CD4-positive, alpha-beta T cell (primary cell): Measurements from ENCODE around the gene SMARCC2. TPM values are rescaled to one million over a fixed set of nuclear protein-coding genes. Genes with fewer than 3 reads are reported as not detected.

Experiments
- ATAC-seq: fragments of 200-7000 bp; cut with Tn5 transposase; one replicate; pipeline ENCODE4 v1.10.0; 2022; ENCODE audit warnings: mild to moderate bottlenecking; ENCODE audit not compliant: poor library complexity
- CTCF ChIA-PET: fragments of 350-600 bp; sonication (Branson Sonifier 250); formaldehyde crosslinking; loops from one replicate; lab custom pipeline; 2021; ENCODE audit warnings: antibody characterized with exemption, inconsistent platforms; lab: Charles Lee
- POLR2A ChIA-PET: fragments of 350-600 bp; sonication (Branson Sonifier 250); formaldehyde crosslinking; loops from one replicate; lab custom pipeline; 2021; ENCODE audit warnings: antibody characterized with exemption, inconsistent platforms; lab: Charles Lee
- DNase-seq, 14 experiments: peaks; one replicate each; pipeline ENCODE4 v3.0.0-alpha.2; 2013 to 2020; ENCODE audit warnings: mixed read lengths in 2 of 14
- H3K27ac ChIP-seq, 2 donors: one replicate each; pipeline versions ENCODE4 v1.5.1 to v1.7.0; 2013; ENCODE audit warnings: low read length in 2 of 2, low read depth in 1 of 2, mild to moderate bottlenecking in 1 of 2
- H3K27me3 ChIP-seq, 2 experiments: 1 replicate in 1 of 2; 2 replicates in 1 of 2; pipeline versions ENCODE4 v1.6.1 to v1.7.0; 2013; ENCODE audit warnings: low read length in 2 of 2, control low read depth in 1 of 2, mild to moderate bottlenecking in 1 of 2, moderate library complexity in 1 of 2; ENCODE audit not compliant: insufficient read depth in 2 of 2, control insufficient read depth in 1 of 2
- H3K36me3 ChIP-seq: one replicate; pipeline ENCODE4 v1.6.1; 2013; ENCODE audit warnings: low read length, control low read depth; ENCODE audit not compliant: insufficient read depth
- H3K4me1 ChIP-seq: one replicate; pipeline ENCODE4 v1.6.1; 2013; ENCODE audit warnings: low read length, control low read depth; ENCODE audit not compliant: insufficient read depth
- H3K4me3 ChIP-seq: one replicate; pipeline ENCODE4 v1.5.1; 2013; ENCODE audit warnings: mild to moderate bottlenecking, low read length, moderate library complexity
- H3K9me3 ChIP-seq, 2 experiments: 1 replicate in 1 of 2; 2 replicates in 1 of 2; pipeline versions ENCODE4 v1.6.1 to v1.7.0; 2013; ENCODE audit warnings: low read length in 2 of 2, mild to moderate bottlenecking in 2 of 2, control low read depth in 1 of 2, moderate library complexity in 1 of 2; ENCODE audit not compliant: control insufficient read depth in 1 of 2, insufficient read depth in 1 of 2
- H3K27ac Mint-ChIP-seq: one replicate; pipeline ENCODE4 v1.8.0; 2020; ENCODE audit warnings: mixed read lengths
- H3K27me3 Mint-ChIP-seq: one replicate; pipeline ENCODE4 v1.8.0; 2021; ENCODE audit warnings: mixed read lengths
- H3K36me3 Mint-ChIP-seq: one replicate; pipeline ENCODE4 v1.8.0; 2021; ENCODE audit warnings: low read depth, mixed read lengths
- H3K4me1 Mint-ChIP-seq: one replicate; pipeline ENCODE4 v1.8.0; 2021; ENCODE audit warnings: low read depth, mixed read lengths
- H3K4me3 Mint-ChIP-seq: one replicate; pipeline ENCODE4 v1.8.0; 2020; ENCODE audit warnings: mild to moderate bottlenecking, mixed read lengths
- H3K9me3 Mint-ChIP-seq: one replicate; pipeline ENCODE4 v1.8.0; 2020; ENCODE audit warnings: mixed read lengths
- CTCF ChIP-seq: fragments of 200-600 bp; IDR thresholded peaks from one replicate; pipeline ENCODE4 v1.8.0; 2022; ENCODE audit warnings: antibody characterized with exemption, mild to moderate bottlenecking
- intact Hi-C, 2 experiments: fragments of 100-400 bp; cut with DNase I in 1 of 2; cut with micrococcal nuclease in 1 of 2; formaldehyde crosslinking; loops; one replicate each; pipeline versions ENCODE4 v1.15.1 to v1.9.0; 2023 to 2025; cut with DNase I, micrococcal nuclease
- total RNA-seq, 174 experiments: library from RNA in 2 of 174; stranded (reverse) in 2 of 174; gene quantifications; one replicate each; pipeline ENCODE4 v1.2.3 and lab custom pipeline; 2021 to 2026

The SMARCC2 gene
- total RNA-seq, 2 experiments from 2014 or later: 104 to 109 TPM

- intact Hi-C loops: no loop called here
- ChIA-PET CTCF (interaction anchor here (1.7 kb wide), 1 partner anchor 24 kb away, joined by 5 read pairs; the partner anchor contains the start of gene SMARCC2), POLR2A (interaction anchor here (0.8 to 1.1 kb wide), 4 partner anchors 10 to 38 kb away, joined by 3 to 5 read pairs (median 4); partner anchors contain the start of gene SMARCC2)
- ATAC-seq (no peak), DNase-seq (no peak)
- H3K9me3 Mint-ChIP-seq: no peaks in the 10 kb centered on the region
- peaks cover 85% of the 10 kb centered on the region for H3K36me3 Mint-ChIP-seq
- Histone ChIP-seq H3K9me3 (no peaks in the 10 kb centered on the region), H3K4me3 (no peak overlapping the region), H3K27ac (no peak overlapping the region), H3K27me3 (no peaks in the 10 kb centered on the region), H3K4me1 (peaks cover 21% of the 10 kb centered on the region), H3K36me3 (peaks cover 96% of the 10 kb centered on the region)
- H3K27ac Mint-ChIP-seq: peak overlapping the region; percentile 24
- H3K4me3 Mint-ChIP-seq: no peak overlapping the region
- peaks cover 11% of the 10 kb centered on the region for H3K4me1 Mint-ChIP-seq
- TF ChIP-seq CTCF: no peak
- H3K27me3 Mint-ChIP-seq: no peaks in the 10 kb centered on the region
Measured at GRCh38 chr12:56165369-56165768, 23.9 kb downstream of the SMARCC2 start.

GRCh38 chr12:56164345-56164729 is 24.9 kb downstream of the SMARCC2 start:
- no peaks in the 10 kb centered on the region for H3K27me3 Mint-ChIP-seq
- no peak for ATAC-seq
- Histone ChIP-seq H3K4me1 (peaks cover 31% of the 10 kb centered on the region), H3K36me3 (peaks cover 96% of the 10 kb centered on the region), H3K27ac (no peak overlapping the region), H3K4me3 (no peak overlapping the region), H3K9me3 (no peaks in the 10 kb centered on the region), H3K27me3 (no peaks in the 10 kb centered on the region)
- H3K27ac Mint-ChIP-seq: peak overlapping the region; percentile 55
- no peak overlapping the region for H3K4me3 Mint-ChIP-seq
- no peak for DNase-seq
- H3K9me3 Mint-ChIP-seq: no peaks in the 10 kb centered on the region
- TF ChIP-seq CTCF: no peak
- H3K4me1 Mint-ChIP-seq: peaks cover 21% of the 10 kb centered on the region
- intact Hi-C loops: no loop called here
- POLR2A ChIA-PET: interaction anchor here (0.7 to 6.7 kb wide), 4 partner anchors 9 to 38 kb away, joined by 3 to 89 read pairs (median 34); partner anchors contain the start of genes ESYT1 and SMARCC2
- H3K36me3 Mint-ChIP-seq: peaks cover 85% of the 10 kb centered on the region
- CTCF ChIA-PET: interaction anchor here (1.7 kb wide), 1 partner anchor 25 kb away, joined by 5 read pairs; the partner anchor contains the start of gene SMARCC2

- Mint-ChIP-seq H3K4me3 (peak overlapping the region; percentile 20), H3K4me1 (peaks cover 27% of the 10 kb centered on the region), H3K36me3 (peaks cover 86% of the 10 kb centered on the region), H3K9me3 (no peaks in the 10 kb centered on the region), H3K27ac (peak overlapping the region; percentile 71), H3K27me3 (no peaks in the 10 kb centered on the region)
- no peak overlapping the region for H3K27ac ChIP-seq
- H3K9me3 ChIP-seq: no peaks in the 10 kb centered on the region
- peaks cover 94% of the 10 kb centered on the region for H3K36me3 ChIP-seq
- H3K4me1 ChIP-seq: peaks cover 37% of the 10 kb centered on the region
- DNase-seq (no peak), ATAC-seq (no peak)
- ChIA-PET CTCF (interaction anchor here (0.8 to 5.3 kb wide), 3 partner anchors 12 to 38 kb away, joined by 3 to 42 read pairs (median 7); partner anchors contain the start of genes MYL6B and SMARCC2), POLR2A (interaction anchor here (0.6 to 6.7 kb wide), 11 partner anchors 12 to 472 kb away, joined by 3 to 89 read pairs (median 5); partner anchors contain the start of genes ESYT1, MYL6B, RNF41 and SMARCC2)
- intact Hi-C loops: no loop called here
- no peak for TF ChIP-seq CTCF
- no peaks in the 10 kb centered on the region for H3K27me3 ChIP-seq
- no peak overlapping the region for H3K4me3 ChIP-seq
Measured at GRCh38 chr12:56163533-56164344, 25.5 kb downstream of the SMARCC2 start.
